Stimulated activated CD4-positive, alpha-beta T cell treated with anti-CD3 and anti-CD28 coated beads, Interleukin-4, amount 100 ng/mL, for 24 hours (primary cell): ENCODE measurements around the gene KDM4B.
"Not testable (repeated sequence)": the region's sequence is repeated elsewhere in the genome, so short reads cannot be mapped to it uniquely, and the experiment has no call there.

Experiments
- DNase-seq: peaks from one replicate; pipeline ENCODE4 v3.0.0-alpha.2; 2020

The KDM4B gene

DNA sequence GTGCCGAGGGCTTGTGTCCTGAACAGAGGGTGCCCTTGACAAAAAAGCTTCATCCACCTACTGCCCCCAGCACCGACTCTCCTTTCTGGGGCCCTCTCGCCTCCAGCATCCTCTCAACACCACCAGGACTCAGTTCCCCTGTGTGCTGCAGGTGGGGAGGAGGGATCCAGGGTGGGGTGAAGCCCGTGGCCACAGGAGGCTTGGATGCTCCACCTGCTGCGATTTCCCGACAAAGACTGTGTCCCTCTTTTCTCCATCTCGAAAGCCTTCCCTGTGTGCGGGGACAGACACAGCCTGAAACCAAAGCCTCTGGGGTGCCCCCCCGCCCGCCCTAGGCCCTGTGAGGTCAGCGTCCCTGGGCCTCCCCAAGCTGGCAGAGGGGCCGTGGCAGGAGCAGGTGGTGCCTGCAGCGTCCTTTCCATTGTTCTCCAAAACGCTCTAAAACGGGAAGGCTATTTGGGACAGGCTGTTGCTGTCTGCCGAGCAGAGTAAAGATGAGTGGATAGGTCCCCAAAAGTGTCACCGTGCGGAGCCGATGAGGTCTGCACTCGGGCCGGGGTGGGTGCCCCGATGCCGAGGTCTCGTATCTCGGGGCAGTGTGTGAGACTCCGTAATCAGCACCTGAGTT lies 186.0 kb downstream of the KDM4B start:
- no peak for DNase-seq

DNA sequence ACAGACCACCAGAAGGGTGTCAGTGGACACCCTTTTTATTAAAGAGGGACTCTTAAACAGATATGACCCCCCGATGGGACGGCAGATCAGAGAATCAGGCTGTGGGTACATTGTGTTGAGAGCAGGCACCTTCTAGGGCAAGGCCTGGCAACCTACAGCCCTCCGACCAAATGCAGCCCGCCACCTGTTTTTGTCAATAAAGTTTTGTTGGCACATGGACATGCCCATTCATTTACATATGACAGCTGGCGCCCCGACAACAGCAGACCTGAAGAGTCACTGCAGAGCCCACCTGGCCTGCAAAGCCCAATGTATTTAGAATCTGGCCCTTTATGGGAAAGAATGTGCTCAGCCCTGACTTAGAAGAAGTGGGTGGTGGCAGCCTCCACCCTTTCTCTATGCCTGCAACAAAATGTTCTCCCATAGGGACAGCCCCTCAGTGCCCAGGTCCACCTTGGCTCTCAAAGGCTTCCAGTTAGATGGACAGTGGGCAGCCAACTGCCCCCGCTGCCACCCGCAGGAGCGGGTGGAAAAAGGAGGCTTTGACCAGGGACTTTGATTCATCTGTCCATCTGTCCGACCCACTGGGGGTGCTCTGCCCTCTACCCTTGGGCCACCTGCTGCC lies 186.8 kb downstream of the KDM4B start:
- DNase-seq: no peak

DNA sequence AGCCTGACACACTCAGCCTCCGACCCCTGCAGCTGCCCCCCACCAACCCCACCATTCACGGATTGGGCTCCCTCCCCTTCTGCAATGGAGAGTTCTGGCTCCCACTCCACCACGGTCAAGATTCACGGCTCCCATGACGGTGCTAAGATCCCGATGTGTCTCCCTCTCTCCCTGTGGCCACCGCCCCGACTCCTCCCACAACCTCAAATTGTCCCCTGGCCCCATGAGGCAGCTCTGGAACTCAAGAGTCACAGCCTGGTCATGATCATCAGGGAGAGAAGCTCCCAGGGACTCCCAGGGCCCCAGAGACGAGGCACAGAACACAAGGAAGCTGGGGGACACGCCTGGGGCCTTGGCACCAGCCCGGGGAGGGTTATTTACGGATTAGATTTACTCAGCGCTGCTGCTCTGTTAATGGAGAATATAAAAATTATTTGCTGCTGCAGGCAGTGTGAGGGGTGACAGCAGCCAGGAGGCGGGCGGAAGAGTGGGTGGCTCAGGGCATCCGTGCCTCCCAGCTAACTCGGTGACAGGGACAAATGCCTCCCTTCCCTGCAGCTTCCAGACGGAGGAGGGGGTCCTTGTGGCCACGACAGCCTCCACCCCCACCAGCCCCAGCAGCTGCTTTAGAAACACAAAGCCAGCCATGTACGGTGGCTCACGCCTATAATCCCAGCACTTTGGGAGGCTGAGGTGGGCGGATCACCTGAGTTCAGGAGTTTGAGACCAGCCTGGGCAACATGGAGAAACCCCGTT lies 187.5 kb downstream of the KDM4B start:
- DNase-seq: no peak

- no peak for DNase-seq
Observed at GRCh38 chr19:5157186-5157585, 188.3 kb downstream of the KDM4B start.

GRCh38 chr19:5158549-5159134 lies 189.7 kb downstream of the KDM4B start:
- not testable (repeated sequence) for DNase-seq

GRCh38 chr19:5160158-5160795 lies 191.4 kb downstream of the KDM4B start:
- not testable (repeated sequence) for DNase-seq

- not testable (repeated sequence) for DNase-seq
Observed at GRCh38 chr19:5164845-5165696, 196.2 kb downstream of the KDM4B start.

DNA sequence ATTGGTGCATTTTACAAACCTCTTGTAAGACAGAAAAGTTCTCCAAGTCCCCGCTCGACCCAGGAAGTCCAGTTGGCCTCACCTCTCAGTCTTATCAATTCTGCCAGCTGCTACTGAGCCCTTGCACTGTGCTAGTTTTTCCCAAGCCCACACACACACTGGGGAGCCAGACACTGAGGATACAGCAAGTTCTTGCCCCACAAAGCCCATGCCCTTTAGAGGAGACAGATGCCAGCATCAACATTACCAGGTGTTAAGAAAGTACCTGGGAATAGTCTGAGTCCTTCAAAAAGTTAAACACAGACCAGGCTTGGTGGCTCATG lies 196.7 kb downstream of the KDM4B start:
- DNase-seq: no peak

GRCh38 chr19:5166262-5166661 lies 197.3 kb downstream of the KDM4B start:
- DNase-seq: no peak

GRCh38 chr19:5170329-5170745 lies 201.4 kb downstream of the KDM4B start:
- peak; percentile 50 for DNase-seq

GRCh38 chr19:5171711-5172110 lies 202.8 kb downstream of the KDM4B start:
- DNase-seq: no peak

GRCh38 chr19:5172859-5173630 lies 204.1 kb downstream of the KDM4B start:
- DNase-seq: no peak

GRCh38 chr19:5173993-5174392 lies 205.1 kb downstream of the KDM4B start:
- DNase-seq: no peak

DNA sequence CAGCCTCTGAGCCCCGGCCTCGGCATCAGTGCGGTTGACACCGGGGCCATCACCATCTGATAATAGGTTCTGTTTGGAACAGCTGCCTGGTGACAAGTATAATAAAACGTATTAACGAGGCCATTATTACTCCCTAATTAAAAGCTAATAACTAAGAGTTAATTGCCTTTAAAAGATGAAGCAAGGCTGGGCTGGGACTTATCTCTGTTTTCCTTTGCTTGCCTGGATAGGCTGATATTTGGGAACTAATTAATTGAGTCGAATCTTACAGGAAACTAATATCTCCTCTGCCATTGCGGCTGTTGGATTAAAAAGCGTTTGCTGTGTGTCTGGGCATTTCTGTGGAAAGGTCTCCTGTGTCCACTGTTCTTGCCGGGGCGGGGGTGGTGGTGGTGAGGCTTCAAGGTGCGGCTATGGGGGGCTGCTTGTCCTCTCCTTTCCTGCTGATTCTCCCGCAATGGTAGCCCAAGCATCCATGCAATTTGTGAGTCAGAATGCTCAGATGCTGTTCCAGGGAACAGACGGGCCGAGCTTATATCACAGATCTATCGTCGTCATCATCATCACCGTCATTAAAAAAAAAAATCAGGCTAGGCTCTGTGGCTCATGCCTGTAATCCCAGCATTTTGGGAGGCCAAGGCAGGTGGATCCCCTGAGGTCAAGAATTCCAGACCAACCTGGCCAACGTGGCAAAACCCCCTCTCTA lies 209.0 kb downstream of the KDM4B start:
- DNase-seq: no peak

DNA sequence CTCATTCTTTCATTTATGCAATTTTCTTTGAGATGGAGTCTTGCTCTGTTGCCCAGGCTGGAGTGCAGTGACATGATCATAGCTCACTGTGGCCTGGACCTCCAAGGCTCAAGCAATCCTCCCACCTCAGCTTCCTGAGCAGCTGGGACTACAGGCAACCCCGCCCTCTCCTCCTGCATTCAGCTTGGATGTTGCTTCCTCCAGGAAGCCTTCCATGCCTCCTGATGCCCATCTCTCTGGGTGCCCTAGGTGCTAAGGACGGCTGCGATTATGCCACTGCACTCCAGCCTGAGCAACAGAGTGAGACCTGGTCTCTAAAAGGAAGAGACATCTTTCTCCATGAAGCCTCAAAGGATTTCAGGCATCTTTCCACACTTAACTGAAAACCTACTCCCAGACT lies 209.9 kb downstream of the KDM4B start:
- no peak for DNase-seq

DNA sequence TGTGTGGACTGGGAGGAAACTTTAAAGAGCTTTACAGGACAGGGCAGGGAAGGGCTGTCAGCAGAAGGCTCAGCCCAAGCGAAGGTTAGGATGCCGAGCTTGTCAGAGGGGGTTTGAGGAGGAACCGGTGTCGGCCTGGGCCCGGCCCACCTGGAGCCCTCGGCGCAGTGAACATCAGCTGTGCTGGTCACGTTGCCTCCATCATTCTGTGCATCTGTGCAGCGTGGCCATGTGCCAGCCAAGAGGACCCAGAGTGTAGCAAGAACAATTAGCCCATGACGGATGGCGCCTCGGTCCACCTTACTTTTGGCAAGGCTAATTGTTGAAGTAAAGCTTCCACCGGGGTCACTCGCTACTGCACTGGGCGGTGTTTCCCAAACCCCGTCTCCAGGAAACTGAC lies 210.3 kb downstream of the KDM4B start:
- DNase-seq: no peak

DNA sequence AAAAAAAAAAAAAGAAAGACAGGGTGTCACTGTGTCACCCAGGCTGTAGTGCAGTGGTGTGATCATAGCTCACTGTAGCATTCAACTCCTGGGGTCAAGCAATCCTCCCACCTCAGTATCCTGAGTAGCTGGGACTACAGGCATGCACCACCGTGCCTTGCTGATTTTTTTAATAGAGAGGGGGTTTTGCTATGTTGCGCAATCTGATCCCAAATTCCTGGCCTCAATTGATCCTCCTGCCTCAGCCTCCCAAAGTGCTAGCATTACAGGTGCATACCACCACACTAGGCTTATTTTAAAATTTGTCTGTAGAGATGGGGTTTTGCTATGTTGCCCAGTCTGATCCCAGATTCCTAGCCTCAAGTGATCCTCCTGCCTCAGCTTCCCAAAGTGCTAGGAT lies 212.4 kb downstream of the KDM4B start:
- DNase-seq: no peak

DNA sequence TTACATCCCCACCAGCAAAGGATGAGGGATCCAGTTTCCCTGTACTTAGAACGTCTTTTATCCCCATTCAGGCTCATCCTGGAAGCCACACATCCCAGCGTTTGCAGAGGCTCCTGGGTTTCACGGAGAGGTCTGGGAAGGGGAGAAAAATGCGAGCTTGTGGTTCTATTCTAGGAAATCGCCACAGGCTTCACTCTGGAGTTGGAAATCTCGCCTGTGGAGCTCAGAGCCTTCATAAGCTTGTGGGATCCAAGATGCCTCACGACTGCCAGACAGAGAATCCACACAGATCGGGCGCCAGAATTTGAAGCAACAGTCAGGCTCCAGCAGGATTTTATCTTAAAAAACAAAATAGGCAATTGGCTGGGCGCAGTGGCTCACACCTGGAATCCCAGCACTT lies 213.8 kb downstream of the KDM4B start:
- DNase-seq: no peak

DNA sequence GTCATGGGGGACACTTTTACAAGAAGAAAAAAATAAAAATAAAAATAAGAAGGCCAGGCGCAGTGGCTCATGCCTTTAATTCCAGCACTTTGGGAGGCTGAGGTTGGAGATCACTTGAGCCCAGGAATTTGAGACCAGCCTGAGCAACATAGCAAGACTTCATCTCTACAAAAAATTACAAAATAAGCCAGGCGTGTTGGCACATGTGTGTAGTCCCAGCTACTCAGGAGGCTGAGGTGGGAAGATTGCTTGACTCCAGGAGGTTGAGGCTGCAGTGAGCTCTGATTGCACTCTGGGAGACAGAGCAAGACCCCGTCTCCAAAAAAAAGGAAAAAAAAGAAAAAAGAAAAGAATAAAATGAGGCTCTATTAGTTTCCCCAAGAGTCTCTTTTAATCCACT lies 214.7 kb downstream of the KDM4B start:
- no peak for DNase-seq

GRCh38 chr19:5184930-5185329 lies 216.0 kb downstream of the KDM4B start:
- DNase-seq: no peak
